Loucy (cell line): ENCODE results near the gene POU2F1.

ENCODE experiments used
- H2AFZ ChIP-seq: fragments of 200-600 bp; sonication (generic); 2 replicates; pipeline ENCODE4 v1.6.0; 2016; ENCODE audit warnings: antibody characterized with exemption, mild to moderate bottlenecking, low read length, moderate library complexity
- H3F3A ChIP-seq: fragments of 200-600 bp; 2 replicates; pipeline ENCODE4 v1.6.0; 2016; ENCODE audit warnings: antibody characterized with exemption, low read depth, mild to moderate bottlenecking
- H3K27me3 ChIP-seq: fragments of 200-600 bp; sonication (generic); 2 replicates; pipeline ENCODE4 v1.6.1; 2014; ENCODE audit warnings: low read length, mild to moderate bottlenecking; ENCODE audit not compliant: insufficient read depth, poor library complexity, severe bottlenecking
- H3K36me3 ChIP-seq: fragments of 200-600 bp; sonication (generic); 2 replicates; pipeline ENCODE4 v1.6.1; 2016; ENCODE audit warnings: low read length; ENCODE audit not compliant: insufficient read depth
- H3K4me1 ChIP-seq: fragments of 200-600 bp; sonication (generic); 2 replicates; pipeline ENCODE4 v1.5.1; 2014; ENCODE audit warnings: low read length, mild to moderate bottlenecking; ENCODE audit not compliant: insufficient read depth, poor library complexity, severe bottlenecking
- H3K4me2 ChIP-seq: fragments of 200-600 bp; sonication (generic); 2 replicates; pipeline ENCODE4 v1.6.0; 2014; ENCODE audit warnings: antibody characterized with exemption, low read length, low read depth, mild to moderate bottlenecking; ENCODE audit not compliant: poor library complexity, severe bottlenecking
- H3K4me3 ChIP-seq: fragments of 200-600 bp; sonication (generic); 2 replicates; pipeline ENCODE4 v1.5.1; 2014; ENCODE audit warnings: low read length, mild to moderate bottlenecking, mixed read lengths; ENCODE audit not compliant: poor library complexity, severe bottlenecking
- H3K79me2 ChIP-seq: fragments of 200-600 bp; sonication (generic); 2 replicates; pipeline ENCODE4 v1.6.1; 2014; ENCODE audit warnings: low read length; ENCODE audit not compliant: insufficient read depth
- H3K9ac ChIP-seq: fragments of 200-600 bp; sonication (generic); 2 replicates; pipeline ENCODE4 v1.6.0; 2014; ENCODE audit warnings: mild to moderate bottlenecking, low read depth, low read length, moderate library complexity; ENCODE audit not compliant: poor library complexity, severe bottlenecking
- H3K9me2 ChIP-seq: fragments of 200-600 bp; sonication (generic); replicated peaks from 2 replicates; pipeline ENCODE4 v1.6.1; 2016; ENCODE audit warnings: low read depth, low read length, mixed read lengths
- H3K9me3 ChIP-seq: fragments of 200-600 bp; sonication (generic); 2 replicates; pipeline ENCODE4 v1.6.1; 2014; ENCODE audit warnings: mild to moderate bottlenecking, antibody characterized with exemption, low read length, low read depth; ENCODE audit not compliant: insufficient read depth
- H4K20me1 ChIP-seq: fragments of 200-600 bp; sonication (generic); 2 replicates; pipeline ENCODE4 v1.6.0; 2014; ENCODE audit warnings: antibody characterized with exemption, low read length, mild to moderate bottlenecking; ENCODE audit not compliant: insufficient read depth, poor library complexity, severe bottlenecking
- EZH2phosphoT487 ChIP-seq: fragments of 200-600 bp; IDR thresholded peaks from 2 replicates; pipeline ENCODE4 v1.6.1; 2018; ENCODE audit warnings: antibody characterized with exemption, mild to moderate bottlenecking, moderate library complexity, borderline replicate concordance
- TF ChIP-seq, protein P1 (sequence below): fragments of 200-600 bp; sonication (generic); conservative IDR thresholded peaks from 2 replicates; pipeline ENCODE4 v1.5.1; 2014; ENCODE audit warnings: mild to moderate bottlenecking, antibody characterized with exemption, low read length

POU2F1 gene

DNA sequence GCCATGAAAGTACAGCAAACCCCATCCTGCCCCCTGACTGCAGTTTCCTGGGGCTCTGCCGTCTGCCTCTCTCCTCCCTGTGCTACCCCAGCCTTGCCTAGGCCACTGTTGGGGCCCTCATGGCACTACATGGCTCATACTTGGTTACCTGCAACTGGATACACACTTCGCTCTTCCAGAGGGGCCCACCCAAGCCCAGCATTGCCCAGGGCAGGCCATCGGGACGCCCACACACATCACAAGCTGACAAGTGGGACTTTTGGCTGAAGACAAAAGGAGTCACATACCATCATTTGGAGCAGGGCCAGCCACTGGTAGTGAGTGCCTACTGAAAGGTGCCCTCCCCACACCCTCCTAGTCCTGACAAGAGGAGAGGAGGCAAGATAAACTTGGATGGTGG lies 214.8 kb downstream of the POU2F1 start:
- TF ChIP-seq, protein P1, sequence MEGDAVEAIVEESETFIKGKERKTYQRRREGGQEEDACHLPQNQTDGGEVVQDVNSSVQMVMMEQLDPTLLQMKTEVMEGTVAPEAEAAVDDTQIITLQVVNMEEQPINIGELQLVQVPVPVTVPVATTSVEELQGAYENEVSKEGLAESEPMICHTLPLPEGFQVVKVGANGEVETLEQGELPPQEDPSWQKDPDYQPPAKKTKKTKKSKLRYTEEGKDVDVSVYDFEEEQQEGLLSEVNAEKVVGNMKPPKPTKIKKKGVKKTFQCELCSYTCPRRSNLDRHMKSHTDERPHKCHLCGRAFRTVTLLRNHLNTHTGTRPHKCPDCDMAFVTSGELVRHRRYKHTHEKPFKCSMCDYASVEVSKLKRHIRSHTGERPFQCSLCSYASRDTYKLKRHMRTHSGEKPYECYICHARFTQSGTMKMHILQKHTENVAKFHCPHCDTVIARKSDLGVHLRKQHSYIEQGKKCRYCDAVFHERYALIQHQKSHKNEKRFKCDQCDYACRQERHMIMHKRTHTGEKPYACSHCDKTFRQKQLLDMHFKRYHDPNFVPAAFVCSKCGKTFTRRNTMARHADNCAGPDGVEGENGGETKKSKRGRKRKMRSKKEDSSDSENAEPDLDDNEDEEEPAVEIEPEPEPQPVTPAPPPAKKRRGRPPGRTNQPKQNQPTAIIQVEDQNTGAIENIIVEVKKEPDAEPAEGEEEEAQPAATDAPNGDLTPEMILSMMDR: no peak
- TF ChIP-seq EZH2phosphoT487: no peak
- no peak overlapping the region for H3K9ac ChIP-seq
- H3K4me1 ChIP-seq: no peaks in the 10 kb centered on the region
- H4K20me1 ChIP-seq: no peaks in the 10 kb centered on the region
- no peaks in the 10 kb centered on the region for H3K79me2 ChIP-seq
- no peak overlapping the region for H2AFZ ChIP-seq
- H3F3A ChIP-seq: no peaks in the 10 kb centered on the region
- H3K4me3 ChIP-seq: no peak overlapping the region
- peaks cover 93% of the 10 kb centered on the region; the same call in 1 of the 2 replicates for H3K36me3 ChIP-seq
- H3K4me2 ChIP-seq: no peak overlapping the region
- H3K9me3 ChIP-seq: no peaks in the 10 kb centered on the region
- H3K27me3 ChIP-seq: no peaks in the 10 kb centered on the region
- H3K9me2 ChIP-seq: no peaks in the 10 kb centered on the region

DNA sequence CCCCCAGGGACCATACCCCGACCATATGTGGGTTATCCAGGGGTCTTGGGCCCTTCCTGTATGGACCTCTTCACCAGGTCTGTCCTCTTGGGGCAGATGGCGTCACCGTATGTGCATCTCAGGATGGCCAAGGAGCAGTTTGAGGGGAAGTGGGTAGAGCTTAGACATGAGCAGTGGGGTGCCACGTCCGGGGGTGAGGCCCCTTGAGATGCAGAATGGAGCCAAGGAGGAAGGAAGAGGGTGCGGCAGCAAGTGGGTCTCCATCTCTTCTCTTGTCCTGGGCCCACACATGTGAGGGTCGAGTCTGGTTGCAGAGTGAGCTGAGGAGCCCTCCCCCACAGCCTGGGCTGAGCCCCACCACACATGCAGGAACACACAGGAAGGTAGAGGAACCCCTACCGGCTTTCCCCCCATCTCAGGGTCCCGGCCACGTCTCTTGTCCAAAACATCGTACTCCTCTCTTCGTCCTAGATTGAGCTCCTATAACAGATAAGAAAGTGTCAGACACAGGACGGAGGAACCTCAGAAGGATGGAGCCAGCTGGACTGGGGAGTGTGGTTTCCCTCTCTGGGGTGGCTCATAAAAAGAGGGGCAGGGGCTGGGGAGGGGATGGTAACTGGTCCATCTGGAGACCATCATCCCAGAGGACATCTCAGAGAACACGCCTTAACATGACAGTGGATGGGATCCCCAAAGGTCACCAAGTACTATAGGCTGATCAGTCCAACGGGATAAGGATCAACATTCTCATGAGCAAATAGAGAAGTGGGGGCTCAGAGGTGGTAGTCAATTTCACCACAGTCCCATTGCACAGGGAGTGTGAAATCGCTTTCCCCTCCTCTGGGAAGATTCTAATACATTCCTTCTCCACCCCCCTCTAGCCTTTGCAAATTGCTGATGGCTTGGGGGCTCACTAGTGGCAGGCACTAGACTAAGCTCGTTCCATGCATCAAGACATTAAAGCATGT lies 217.8 kb downstream of the POU2F1 start:
- no peaks in the 10 kb centered on the region for H3K4me1 ChIP-seq
- H3K27me3 ChIP-seq: no peaks in the 10 kb centered on the region
- H3K79me2 ChIP-seq: peaks cover 11% of the 10 kb centered on the region; the same call in 1 of the 2 replicates
- no peak for TF ChIP-seq EZH2phosphoT487
- TF ChIP-seq, protein P1: no peak
- H3K4me3 ChIP-seq: no peak overlapping the region
- H4K20me1 ChIP-seq: peaks cover 20% of the 10 kb centered on the region
- H3F3A ChIP-seq: no peaks in the 10 kb centered on the region
- H3K9me2 ChIP-seq: no peaks in the 10 kb centered on the region
- no peak overlapping the region for H2AFZ ChIP-seq
- H3K9ac ChIP-seq: no peak overlapping the region
- H3K9me3 ChIP-seq: no peaks in the 10 kb centered on the region
- no peak overlapping the region for H3K4me2 ChIP-seq
- peaks cover 74% of the 10 kb centered on the region; the same call in 1 of the 2 replicates for H3K36me3 ChIP-seq

DNA sequence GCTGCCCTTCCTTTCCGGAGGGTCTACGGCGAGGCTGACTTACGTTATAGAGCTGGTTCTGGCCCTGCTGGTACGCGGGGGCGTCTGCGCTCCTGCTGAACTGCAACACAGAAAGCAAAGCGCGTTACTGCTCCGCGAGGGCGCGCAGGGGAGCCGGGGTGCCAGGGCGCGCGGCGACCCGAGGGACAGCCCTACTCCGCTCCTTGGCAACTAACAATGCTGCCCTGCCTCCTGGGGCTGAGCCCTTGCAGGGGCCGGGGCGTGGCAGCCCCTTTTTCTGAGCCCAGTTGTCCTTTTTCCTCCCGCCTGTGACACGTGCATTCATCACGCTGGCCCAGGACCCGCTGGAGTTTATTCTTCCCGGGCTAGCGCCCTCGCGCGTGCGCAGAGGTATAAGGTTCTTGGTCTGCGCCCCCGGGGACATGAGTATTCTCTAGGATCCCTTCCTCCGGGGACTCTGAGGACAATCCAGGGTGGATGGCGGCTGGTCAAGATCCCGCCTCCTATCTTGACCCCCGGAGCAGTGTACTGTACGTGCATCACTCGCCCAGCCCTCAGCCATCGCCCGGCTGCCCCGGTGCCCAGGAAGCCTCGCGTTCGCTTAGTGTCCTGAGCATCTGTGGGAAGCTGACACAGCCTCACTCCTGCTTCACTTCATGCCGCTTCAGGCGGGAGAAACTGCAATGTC lies 218.8 kb downstream of the POU2F1 start:
- Histone ChIP-seq H3K27me3 (no peaks in the 10 kb centered on the region), H3K9ac (no peak overlapping the region), H3K9me3 (no peaks in the 10 kb centered on the region), H3K4me1 (no peaks in the 10 kb centered on the region), H3K36me3 (peaks cover 73% of the 10 kb centered on the region; the same call in 1 of the 2 replicates), H3K79me2 (peaks cover 11% of the 10 kb centered on the region; the same call in 1 of the 2 replicates), H3F3A (no peaks in the 10 kb centered on the region), H3K4me3 (no peak overlapping the region), H2AFZ (no peak overlapping the region), H3K9me2 (no peaks in the 10 kb centered on the region), H4K20me1 (peaks cover 20% of the 10 kb centered on the region), H3K4me2 (no peak overlapping the region)
- no peak for TF ChIP-seq EZH2phosphoT487
- TF ChIP-seq, protein P1: no peak
